Fibroblast of lung (primary cell): ENCODE results near the gene FXN. TPM values are rescaled to one million over a fixed set of nuclear protein-coding genes. Genes with fewer than 3 reads are reported as not detected.
A peak's percentile ranks its signal among the peaks of the same experiment; 100 is the strongest.
"Not testable (repeated sequence)": the region's sequence is repeated elsewhere in the genome, so short reads cannot be mapped to it uniquely, and the experiment has no call there.

Source experiments
- DNase-seq, 2 donors: peaks; one replicate each; pipeline versions ENCODE4 v3.0.0 to v3.0.0-alpha.2; 2010; ENCODE audit warnings: low read depth in 2 of 2
- H2AFZ ChIP-seq: 2 replicates; pipeline ENCODE4 v1.5.1; 2012; ENCODE audit warnings: low read length, control low read depth, inconsistent platforms
- H3K27ac ChIP-seq: 2 replicates; pipeline ENCODE4 v1.5.1; 2011; ENCODE audit warnings: low read length, control low read depth; ENCODE audit not compliant: insufficient read depth
- H3K27me3 ChIP-seq: 2 replicates; pipeline ENCODE4 v1.5.1; 2011; ENCODE audit warnings: mild to moderate bottlenecking, low read length; ENCODE audit not compliant: control insufficient read depth, insufficient read depth
- H3K36me3 ChIP-seq: 2 replicates; pipeline ENCODE4 v1.5.1; 2011; ENCODE audit warnings: low read length; ENCODE audit not compliant: control insufficient read depth, insufficient read depth
- H3K4me1 ChIP-seq: 2 replicates; pipeline ENCODE4 v1.5.1; 2011; ENCODE audit warnings: low read length; ENCODE audit not compliant: control insufficient read depth, insufficient read depth; ENCODE audit errors: extremely low read depth
- H3K4me2 ChIP-seq: 2 replicates; pipeline ENCODE4 v1.5.1; 2011; ENCODE audit warnings: low read length, control low read depth; ENCODE audit not compliant: insufficient read depth; ENCODE audit errors: extremely low read depth
- H3K4me3 ChIP-seq, 4 experiments: fragments of 200-600 bp in 1 of 4; sonication (generic) in 1 of 4; replicated peaks in 1 of 4; 2 replicates each; pipeline ENCODE4 v1.5.1; 2011 to 2016; ENCODE audit warnings: low read length in 4 of 4, low read depth in 3 of 4, mild to moderate bottlenecking in 3 of 4, control low read depth in 2 of 4, inconsistent platforms in 1 of 4, mixed read lengths in 1 of 4; ENCODE audit not compliant: insufficient read depth in 1 of 4; ENCODE audit errors: control extremely low read depth in 1 of 4
- H3K79me2 ChIP-seq: 2 replicates; pipeline ENCODE4 v1.5.1; 2012; ENCODE audit warnings: mild to moderate bottlenecking, low read length, inconsistent platforms; ENCODE audit not compliant: control insufficient read depth, insufficient read depth
- H3K9ac ChIP-seq: 2 replicates; pipeline ENCODE4 v1.5.1; 2011; ENCODE audit warnings: mild to moderate bottlenecking, low read length, control low read depth; ENCODE audit not compliant: insufficient read depth
- H3K9me3 ChIP-seq: 2 replicates; pipeline ENCODE4 v1.5.1; 2012; ENCODE audit warnings: low read depth, low read length; ENCODE audit not compliant: control insufficient read depth, insufficient read depth
- H4K20me1 ChIP-seq: 2 replicates; pipeline ENCODE4 v1.5.1; 2011; ENCODE audit warnings: low read length; ENCODE audit not compliant: control insufficient read depth, insufficient read depth; ENCODE audit errors: extremely low read depth
- CTCF ChIP-seq, 2 donors: IDR thresholded peaks in 1 of 2; conservative IDR thresholded peaks in 1 of 2; 1 replicate in 1 of 2; 2 replicates in 1 of 2; pipeline ENCODE4 v1.5.1; 2011 to 2012; ENCODE audit warnings: low read length in 2 of 2, control low read depth in 1 of 2, inconsistent platforms in 1 of 2, low read depth in 1 of 2, mild to moderate bottlenecking in 1 of 2
- EZH2 ChIP-seq: IDR thresholded peaks from 2 replicates; pipeline ENCODE4 v1.5.1; 2012; ENCODE audit warnings: low read length, control low read depth, mild to moderate bottlenecking; ENCODE audit errors: missing control alignments
- polyA plus RNA-seq, 2 donors: library from polyadenylated mRNA; depleted of rRNA in 1 of 2; stranded (reverse) in 1 of 2; unstranded in 1 of 2; fragments of >200 nt; gene quantifications; 2 replicates each; pipeline ENCODE4 v1.2.1, GENCODE V29; 2011 to 2012; ENCODE audit warnings: missing spikeins in 1 of 2
- total RNA-seq: library from RNA; depleted of rRNA; stranded (reverse); fragments of >200 nt; gene quantifications from 2 replicates; pipeline ENCODE4 v1.2.1, GENCODE V29; 2014

Gene FXN
- total and polyA plus RNA-seq, 2 donors (not counting 1 experiment from before 2014, with no cell fraction given): 0.99 to 21.6 TPM

GRCh38 chr9:69107771-69108170 lies 72.2 kb downstream of the FXN start:
- Histone ChIP-seq H3K9ac (no peak overlapping the region), H2AFZ (peak overlapping the region; percentile 23), H3K4me2 (no peak overlapping the region), H3K4me3 (no peak overlapping the region), H4K20me1 (no peaks in the 10 kb centered on the region), H3K36me3 (no peaks in the 10 kb centered on the region), H3K9me3 (no peaks in the 10 kb centered on the region), H3K4me1 (no peaks in the 10 kb centered on the region), H3K27me3 (no peaks in the 10 kb centered on the region), H3K27ac (no peak overlapping the region), H3K79me2 (no peaks in the 10 kb centered on the region)
- no peak for TF ChIP-seq EZH2
- TF ChIP-seq CTCF (conservative IDR thresholded peaks at IDR 0.05 in 1 of 2, IDR thresholded peaks at IDR 0.05 in 1 of 2; ENCODE audit: low read depth in 1 of 2, low read length in 2 of 2): no peak
- peak in 1 of 2 donors; percentile 57 for DNase-seq

- H3K4me2 ChIP-seq, H3K4me1 ChIP-seq, H3K27me3 ChIP-seq, H3K27ac ChIP-seq, H3K79me2 ChIP-seq, H2AFZ ChIP-seq, DNase-seq, H3K9me3 ChIP-seq, H3K4me3 ChIP-seq, H3K36me3 ChIP-seq, H3K9ac ChIP-seq, H4K20me1 ChIP-seq: not testable (repeated sequence)
These were observed 73.2 kb downstream of the FXN start for GRCh38 chr9:69108706-69109105.

GRCh38 chr9:69109152-69109551 lies 73.6 kb downstream of the FXN start:
- no peak for DNase-seq
- Histone ChIP-seq H3K79me2 (no peaks in the 10 kb centered on the region), H3K36me3 (no peaks in the 10 kb centered on the region), H3K27me3 (no peaks in the 10 kb centered on the region), H3K27ac (no peak overlapping the region), H3K4me1 (no peaks in the 10 kb centered on the region), H3K4me3 (no peak overlapping the region), H3K9ac (no peak overlapping the region), H3K4me2 (no peak overlapping the region), H3K9me3 (no peaks in the 10 kb centered on the region), H2AFZ (no peak overlapping the region), H4K20me1 (no peaks in the 10 kb centered on the region)
- no peak for TF ChIP-seq EZH2
- TF ChIP-seq CTCF (conservative IDR thresholded peaks at IDR 0.05 in 1 of 2, IDR thresholded peaks at IDR 0.05 in 1 of 2; ENCODE audit: low read depth in 1 of 2, low read length in 2 of 2): no peak

GRCh38 chr9:69112646-69113045 lies 77.1 kb downstream of the FXN start:
- not testable (repeated sequence) for H3K4me3 ChIP-seq, H2AFZ ChIP-seq, H3K27me3 ChIP-seq, H3K36me3 ChIP-seq, DNase-seq, H3K79me2 ChIP-seq, H3K9me3 ChIP-seq, H3K4me2 ChIP-seq, H3K9ac ChIP-seq, H3K27ac ChIP-seq, H4K20me1 ChIP-seq, H3K4me1 ChIP-seq
